ENCODE measurements around the gene SULT1A2. TPM values are rescaled to one million over a fixed set of nuclear protein-coding genes. Genes with fewer than 3 reads are reported as not detected.
A peak's percentile ranks its signal among the peaks of the same experiment; 100 is the strongest.

The SULT1A2 gene
- total RNA-seq, 1 experiment from 2014 or later: 0.43 TPM

GRCh38 chr16:28563218-28563617 lies 33.6 kb downstream of the SULT1A2 start:
- intact Hi-C loops (cut with micrococcal nuclease; ENCODE audit: unreplicated experiment): no loop called here
- no peak for DNase-seq
- no peak overlapping the region for H3K27ac Mint-ChIP-seq (ENCODE audit: unreplicated experiment)
- peaks cover 15% of the 10 kb centered on the region for H3K4me1 ChIP-seq
- TF ChIP-seq, protein P1, sequence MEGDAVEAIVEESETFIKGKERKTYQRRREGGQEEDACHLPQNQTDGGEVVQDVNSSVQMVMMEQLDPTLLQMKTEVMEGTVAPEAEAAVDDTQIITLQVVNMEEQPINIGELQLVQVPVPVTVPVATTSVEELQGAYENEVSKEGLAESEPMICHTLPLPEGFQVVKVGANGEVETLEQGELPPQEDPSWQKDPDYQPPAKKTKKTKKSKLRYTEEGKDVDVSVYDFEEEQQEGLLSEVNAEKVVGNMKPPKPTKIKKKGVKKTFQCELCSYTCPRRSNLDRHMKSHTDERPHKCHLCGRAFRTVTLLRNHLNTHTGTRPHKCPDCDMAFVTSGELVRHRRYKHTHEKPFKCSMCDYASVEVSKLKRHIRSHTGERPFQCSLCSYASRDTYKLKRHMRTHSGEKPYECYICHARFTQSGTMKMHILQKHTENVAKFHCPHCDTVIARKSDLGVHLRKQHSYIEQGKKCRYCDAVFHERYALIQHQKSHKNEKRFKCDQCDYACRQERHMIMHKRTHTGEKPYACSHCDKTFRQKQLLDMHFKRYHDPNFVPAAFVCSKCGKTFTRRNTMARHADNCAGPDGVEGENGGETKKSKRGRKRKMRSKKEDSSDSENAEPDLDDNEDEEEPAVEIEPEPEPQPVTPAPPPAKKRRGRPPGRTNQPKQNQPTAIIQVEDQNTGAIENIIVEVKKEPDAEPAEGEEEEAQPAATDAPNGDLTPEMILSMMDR (IDR thresholded peaks at IDR 0.05; ENCODE audit: insufficient read depth in 1 of 2, low read depth in 1 of 2, low read length in 1 of 2, severe bottlenecking in 1 of 2, unreplicated experiment in 1 of 2): no peak
- H3K4me3 ChIP-seq (ENCODE audit: low read depth, low read length): no peak overlapping the region
- CTCF ChIA-PET: no interaction called here
- no peaks in the 10 kb centered on the region; the same call in 1 of the 2 replicates for H3K36me3 ChIP-seq (ENCODE audit: control insufficient read depth, insufficient read depth, low read length)
- no TSS peak for BruUV-seq (replicated peaks)
- H3K4me3 Mint-ChIP-seq (ENCODE audit: unreplicated experiment): no peak overlapping the region
- peaks cover 21% of the 10 kb centered on the region for H3K9me3 Mint-ChIP-seq (ENCODE audit: unreplicated experiment)
- peaks cover 13% of the 10 kb centered on the region; the same call in 1 of the 2 replicates for H3K9me3 ChIP-seq
- H3K27me3 Mint-ChIP-seq (ENCODE audit: insufficient read depth, unreplicated experiment): no peaks in the 10 kb centered on the region
- H3K27me3 ChIP-seq (replicated peaks; ENCODE audit: control insufficient read depth, insufficient read depth, low read length): no peaks in the 10 kb centered on the region
- H3K36me3 Mint-ChIP-seq (ENCODE audit: insufficient read depth, unreplicated experiment): peaks cover 17% of the 10 kb centered on the region
- POLR2A ChIA-PET: no interaction called here
- H3K4me1 Mint-ChIP-seq (ENCODE audit: low read depth, unreplicated experiment): peaks cover 8% of the 10 kb centered on the region

DNA sequence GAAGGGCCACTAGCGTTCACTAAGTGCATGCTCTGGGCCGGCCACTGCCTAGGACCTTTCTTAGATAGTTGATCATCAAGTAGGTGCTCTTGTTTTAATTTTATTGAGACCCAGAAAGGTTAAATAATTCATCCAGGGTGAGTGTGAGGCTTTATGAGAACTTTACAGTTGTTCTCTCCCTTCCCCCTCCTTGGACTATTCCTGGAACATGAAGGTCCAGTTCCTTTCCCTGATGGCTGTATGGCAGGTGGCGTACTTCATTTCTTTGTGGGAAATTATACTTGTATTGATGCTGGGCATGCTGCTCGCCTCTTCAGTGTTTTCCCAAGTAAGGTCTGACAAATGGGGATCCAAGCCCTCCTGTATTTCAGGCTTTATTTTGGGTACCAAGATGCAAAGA lies 34.7 kb downstream of the SULT1A2 start:
- H3K27ac Mint-ChIP-seq (ENCODE audit: unreplicated experiment): peak overlapping the region; percentile 40
- H3K4me3 Mint-ChIP-seq (ENCODE audit: unreplicated experiment): no peak overlapping the region
- TF ChIP-seq, protein P1 (IDR thresholded peaks at IDR 0.05; ENCODE audit: insufficient read depth in 1 of 2, low read depth in 1 of 2, low read length in 1 of 2, severe bottlenecking in 1 of 2, unreplicated experiment in 1 of 2): no peak
- no peaks in the 10 kb centered on the region for H3K27me3 ChIP-seq (replicated peaks; ENCODE audit: control insufficient read depth, insufficient read depth, low read length)
- H3K4me3 ChIP-seq (ENCODE audit: low read depth, low read length): no peak overlapping the region
- no peaks in the 10 kb centered on the region for H3K27me3 Mint-ChIP-seq (ENCODE audit: insufficient read depth, unreplicated experiment)
- no peaks in the 10 kb centered on the region; the same call in 1 of the 2 replicates for H3K36me3 ChIP-seq (ENCODE audit: control insufficient read depth, insufficient read depth, low read length)
- peaks cover 15% of the 10 kb centered on the region for H3K4me1 ChIP-seq
- H3K9me3 Mint-ChIP-seq (ENCODE audit: unreplicated experiment): peaks cover 14% of the 10 kb centered on the region
- BruUV-seq (replicated peaks): no TSS peak
- peaks cover 1% of the 10 kb centered on the region for H3K4me1 Mint-ChIP-seq (ENCODE audit: low read depth, unreplicated experiment)
- H3K36me3 Mint-ChIP-seq (ENCODE audit: insufficient read depth, unreplicated experiment): peaks cover 21% of the 10 kb centered on the region
- peaks cover 6% of the 10 kb centered on the region; the same call in 1 of the 2 replicates for H3K9me3 ChIP-seq
- intact Hi-C loops (cut with micrococcal nuclease; ENCODE audit: unreplicated experiment): no loop called here
- no peak for DNase-seq
- POLR2A ChIA-PET: no interaction called here
- CTCF ChIA-PET: no interaction called here

DNA sequence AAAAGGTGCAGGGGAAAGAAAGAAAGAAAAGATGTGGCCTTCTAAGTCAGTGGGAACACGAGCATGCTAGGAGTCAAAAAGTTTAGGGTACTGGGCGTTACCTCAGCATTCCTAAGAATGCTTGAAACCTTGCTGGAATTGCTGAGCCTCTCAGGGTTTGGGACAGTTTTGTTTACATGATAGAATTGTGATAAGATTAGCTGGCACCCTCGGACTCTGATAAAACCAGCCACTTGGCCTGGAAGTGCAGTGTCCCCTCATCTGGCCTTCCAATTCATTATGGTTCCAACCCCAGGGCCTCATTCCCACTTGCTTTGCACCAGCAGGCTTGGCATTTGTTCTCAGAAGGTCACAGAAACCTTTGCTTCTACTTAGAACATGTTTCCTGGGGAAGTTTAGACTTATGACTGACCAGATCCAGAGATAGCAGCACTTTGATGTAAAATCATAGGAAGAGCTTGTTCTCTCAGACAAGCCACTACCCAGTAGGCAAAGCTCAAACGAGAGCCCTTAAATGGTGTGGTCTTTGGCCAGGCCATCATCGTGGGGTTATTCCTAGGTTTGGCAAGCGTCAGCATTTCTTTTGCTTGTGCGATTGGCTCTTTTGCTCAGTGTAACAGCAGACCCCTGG lies 35.2 kb downstream of the SULT1A2 start:
- no peak overlapping the region for H3K4me3 ChIP-seq (ENCODE audit: low read depth, low read length)
- DNase-seq: peak; percentile 20 to 59
- Mint-ChIP-seq H3K27me3 (ENCODE audit: insufficient read depth, unreplicated experiment) (no peaks in the 10 kb centered on the region), H3K27ac (ENCODE audit: unreplicated experiment) (peak overlapping the region; percentile 40), H3K4me1 (ENCODE audit: low read depth, unreplicated experiment) (no peaks in the 10 kb centered on the region), H3K4me3 (ENCODE audit: unreplicated experiment) (no peak overlapping the region), H3K36me3 (ENCODE audit: insufficient read depth, unreplicated experiment) (peaks cover 24% of the 10 kb centered on the region), H3K9me3 (ENCODE audit: unreplicated experiment) (peaks cover 11% of the 10 kb centered on the region)
- H3K27me3 ChIP-seq (replicated peaks; ENCODE audit: control insufficient read depth, insufficient read depth, low read length): no peaks in the 10 kb centered on the region
- TF ChIP-seq, protein P1 (IDR thresholded peaks at IDR 0.05; ENCODE audit: insufficient read depth in 1 of 2, low read depth in 1 of 2, low read length in 1 of 2, severe bottlenecking in 1 of 2, unreplicated experiment in 1 of 2): no peak
- peaks cover under 1% of the 10 kb centered on the region; the same call in 1 of the 2 replicates for H3K9me3 ChIP-seq
- peaks cover 15% of the 10 kb centered on the region for H3K4me1 ChIP-seq
- intact Hi-C loops (cut with micrococcal nuclease; ENCODE audit: unreplicated experiment): no loop called here
- CTCF ChIA-PET: no interaction called here
- POLR2A ChIA-PET: no interaction called here
- BruUV-seq (replicated peaks): no TSS peak
- no peaks in the 10 kb centered on the region; the same call in 1 of the 2 replicates for H3K36me3 ChIP-seq (ENCODE audit: control insufficient read depth, insufficient read depth, low read length)
